HG03378 (cell line): ENCODE data around the gene SMOC1.

ENCODE experiments used
- ATAC-seq: cut with Tn5 transposase; IDR thresholded peaks from one replicate; pipeline ENCODE4 v1.9.1; 2021; ENCODE audit warnings: mild to moderate bottlenecking, moderate library complexity; ENCODE audit not compliant: unreplicated experiment

Gene SMOC1

DNA sequence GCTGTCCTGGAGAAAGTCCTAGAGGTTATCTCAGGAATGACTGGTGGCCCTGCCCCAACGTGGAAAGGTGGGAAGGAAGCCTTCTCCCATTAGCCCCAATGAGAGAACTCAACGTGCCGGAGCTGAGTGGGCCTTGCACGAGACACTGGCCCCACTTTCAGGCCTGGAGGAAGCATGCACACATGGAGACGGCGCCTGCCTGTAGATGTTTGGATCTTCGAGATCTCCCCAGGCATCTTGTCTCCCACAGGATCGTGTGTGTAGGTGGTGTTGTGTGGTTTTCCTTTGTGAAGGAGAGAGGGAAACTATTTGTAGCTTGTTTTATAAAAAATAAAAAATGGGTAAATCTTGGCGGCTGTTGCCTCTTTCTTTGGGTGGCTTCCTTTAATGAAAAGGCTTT is 152.8 kb downstream of the SMOC1 start:
- ATAC-seq: no peak

GRCh38 chr14:70032447-70032846 is 153.2 kb downstream of the SMOC1 start:
- no peak for ATAC-seq

GRCh38 chr14:70033116-70033515 is 153.9 kb downstream of the SMOC1 start:
- no peak for ATAC-seq

DNA sequence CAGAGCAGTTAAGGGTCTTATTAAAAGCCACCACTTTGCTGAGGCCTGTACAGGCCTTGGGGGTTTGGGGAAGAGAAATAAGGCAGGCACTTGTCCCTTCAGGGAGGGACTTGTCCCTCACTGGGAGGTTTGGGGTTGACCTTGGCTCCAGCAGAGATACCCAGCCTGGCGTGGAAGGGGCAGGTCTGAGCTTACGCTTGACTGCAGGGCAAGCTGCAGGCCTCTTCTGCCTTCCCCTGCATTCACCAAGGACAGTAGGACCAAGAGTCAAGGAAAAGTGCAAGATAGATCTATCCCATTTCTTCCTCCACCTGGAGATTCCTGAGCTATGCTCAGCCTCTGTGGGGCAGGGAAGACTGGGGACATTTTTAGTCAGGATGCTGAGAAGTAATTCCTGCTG is 154.3 kb downstream of the SMOC1 start:
- ATAC-seq: no peak

GRCh38 chr14:70034257-70034656 is 155.0 kb downstream of the SMOC1 start:
- no peak for ATAC-seq

DNA sequence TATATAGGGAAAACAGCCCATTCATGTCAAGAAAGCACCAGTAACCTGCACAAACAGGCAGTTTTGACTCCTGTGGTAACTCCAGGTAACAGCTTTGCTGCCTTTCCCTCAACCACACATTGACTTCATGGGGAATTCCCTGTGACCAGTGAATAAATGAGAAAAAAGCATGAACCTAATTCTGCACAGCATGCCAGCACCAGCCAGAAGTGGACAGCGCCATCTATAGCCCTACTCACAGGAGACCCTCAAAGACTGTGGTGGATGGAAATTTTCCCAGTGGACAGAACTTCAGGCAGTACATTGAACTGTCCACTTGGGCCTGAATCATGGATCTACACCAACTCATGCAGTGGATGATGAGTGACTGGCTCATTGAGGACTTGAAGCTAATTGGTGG is 157.4 kb downstream of the SMOC1 start:
- ATAC-seq: no peak

DNA sequence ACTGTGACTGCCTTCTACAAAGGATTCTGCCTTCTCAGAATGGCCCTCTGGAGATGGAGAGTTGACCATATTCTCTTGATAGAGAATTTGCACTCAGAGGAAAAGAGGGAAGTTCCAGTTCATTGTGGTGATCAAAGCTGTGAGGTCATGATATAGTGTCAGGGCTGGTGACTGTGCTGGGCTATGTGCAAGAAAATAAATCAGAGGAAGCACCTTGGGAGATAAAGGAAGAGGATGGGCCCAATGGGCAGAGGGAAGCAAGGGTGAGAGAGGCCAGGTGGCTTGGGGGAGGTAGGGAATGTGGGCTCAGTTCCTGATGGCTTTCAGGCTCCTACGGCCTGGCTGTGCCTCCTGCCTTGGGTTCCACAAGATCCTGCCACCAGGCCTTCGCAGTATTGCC is 163.8 kb downstream of the SMOC1 start:
- no peak for ATAC-seq

- no peak for ATAC-seq
These were observed 166.1 kb downstream of the SMOC1 start for GRCh38 chr14:70045310-70045709.

DNA sequence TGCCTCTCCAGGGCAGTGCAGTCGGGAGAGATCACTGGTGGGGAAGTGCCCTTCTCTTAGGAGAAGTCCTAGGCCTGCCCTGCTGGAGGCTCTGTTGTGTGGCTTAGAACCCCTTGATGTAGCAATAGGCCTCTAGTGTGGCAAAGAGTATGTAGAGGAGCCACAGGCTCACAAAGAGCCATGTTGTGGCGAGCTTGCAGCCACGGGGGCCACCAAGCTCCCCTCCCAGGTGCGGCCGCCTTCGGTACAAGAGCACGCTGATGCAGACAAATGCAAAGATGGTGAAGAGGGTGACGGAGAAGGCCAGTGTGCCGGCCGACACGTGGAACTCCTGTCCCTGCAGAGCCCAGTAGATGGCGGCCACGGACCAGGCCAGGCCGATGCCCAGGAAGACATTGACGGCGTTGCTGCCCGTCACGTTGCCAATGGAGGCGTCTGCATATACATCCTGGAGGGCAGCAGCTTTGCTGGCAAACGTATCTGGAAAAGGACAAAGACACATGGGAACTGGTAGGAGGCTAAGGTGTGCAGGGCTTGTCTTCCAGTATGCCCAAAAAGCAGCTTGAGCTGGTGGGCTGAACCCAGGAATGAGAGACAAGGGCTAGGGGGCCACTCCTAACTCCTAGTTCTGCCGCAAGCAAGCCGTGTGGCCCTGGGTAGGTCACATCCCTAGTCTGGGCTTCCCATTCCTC is 166.8 kb downstream of the SMOC1 start:
- no peak for ATAC-seq

DNA sequence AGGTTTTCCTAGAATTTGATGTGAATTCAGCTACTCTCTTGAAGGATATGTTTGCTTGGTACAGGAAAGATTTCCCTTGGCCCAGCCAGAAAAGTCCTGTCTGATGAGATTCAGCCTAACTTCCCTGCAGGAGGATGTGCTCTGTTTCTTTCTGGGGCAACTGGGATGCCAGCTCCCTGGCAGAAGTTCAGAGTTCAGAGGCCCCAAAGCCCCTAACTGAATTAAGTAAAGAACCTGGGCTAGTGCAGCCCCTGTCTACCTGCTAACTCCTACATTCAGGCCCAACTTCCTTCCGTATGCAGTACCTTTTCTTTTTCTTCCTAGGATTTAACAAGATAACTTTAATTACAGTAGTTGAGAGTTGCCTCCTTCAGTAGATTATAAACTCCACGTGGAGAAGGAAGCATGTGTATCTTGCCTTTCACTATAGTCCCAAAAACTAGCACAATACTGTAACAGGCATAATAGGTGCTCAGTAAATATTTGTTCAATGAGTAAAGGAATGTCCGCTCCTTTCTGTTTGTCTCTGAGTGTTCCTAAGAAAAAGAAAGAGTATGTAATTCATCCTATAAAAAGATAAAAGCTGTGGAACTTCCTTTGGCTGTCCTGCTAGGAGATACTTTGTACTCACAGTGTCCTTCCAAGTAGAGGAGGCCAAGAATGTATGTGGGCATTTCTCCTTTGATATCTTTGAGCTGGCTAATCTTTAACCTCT is 168.5 kb downstream of the SMOC1 start:
- ATAC-seq: no peak

- ATAC-seq: no peak
These were observed 169.1 kb downstream of the SMOC1 start for GRCh38 chr14:70048313-70048654.

DNA sequence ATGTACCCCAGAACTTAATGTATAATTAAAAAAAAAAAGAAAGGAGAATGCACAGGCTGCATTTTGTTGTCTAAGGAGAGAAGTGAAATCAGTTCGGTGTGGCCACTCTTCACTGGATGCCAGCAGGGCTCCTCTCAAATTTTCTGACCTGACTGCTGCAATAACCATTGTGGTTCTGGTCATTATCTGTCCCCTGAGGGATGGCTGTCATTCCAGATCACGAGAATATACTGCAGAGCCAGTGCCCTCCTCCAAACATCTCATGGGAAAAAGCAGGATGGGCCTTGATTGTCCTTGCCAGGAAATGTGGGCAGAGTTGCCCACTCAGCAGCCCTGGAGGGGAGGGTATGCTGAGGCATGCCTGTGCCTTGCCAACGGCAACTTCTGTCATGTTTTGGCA is 170.4 kb downstream of the SMOC1 start:
- ATAC-seq: no peak

GRCh38 chr14:70050136-70050535 is 170.9 kb downstream of the SMOC1 start:
- no peak for ATAC-seq

GRCh38 chr14:70052990-70053389 is 173.8 kb downstream of the SMOC1 start:
- no peak for ATAC-seq

DNA sequence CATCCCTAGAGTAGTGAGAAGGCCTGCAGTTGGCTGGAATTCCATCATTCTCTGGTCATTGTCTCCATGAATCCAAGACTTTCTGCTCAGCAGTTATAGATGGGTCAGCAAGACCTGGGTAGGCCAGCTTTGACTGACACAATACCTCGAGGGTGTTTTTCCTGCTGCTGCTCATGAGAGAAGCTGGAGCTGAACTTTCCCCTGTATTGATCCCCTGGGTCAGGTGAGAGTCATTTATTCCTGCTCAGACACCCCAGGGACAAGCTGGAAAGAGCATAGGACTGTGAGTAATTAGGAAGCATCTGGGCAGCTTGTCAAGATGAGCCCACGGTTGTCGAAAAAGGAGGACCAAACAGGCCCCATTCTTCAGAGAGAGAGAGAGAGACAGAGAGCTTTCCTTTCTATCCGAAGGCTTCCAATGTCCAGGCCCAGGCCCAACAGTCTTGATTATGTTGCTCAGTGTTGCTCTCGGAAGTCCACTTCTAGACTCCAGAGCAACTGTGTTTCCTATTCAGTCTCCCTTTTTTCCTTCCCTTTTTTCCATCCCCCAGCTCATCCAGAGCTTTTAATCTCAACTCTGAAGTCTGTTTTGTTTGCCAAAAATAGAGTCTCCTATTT is 178.4 kb downstream of the SMOC1 start:
- ATAC-seq: no peak

GRCh38 chr14:70059545-70059944 is 180.3 kb downstream of the SMOC1 start:
- ATAC-seq: no peak

- no peak for ATAC-seq
These were observed 181.9 kb downstream of the SMOC1 start for GRCh38 chr14:70061108-70061507.

DNA sequence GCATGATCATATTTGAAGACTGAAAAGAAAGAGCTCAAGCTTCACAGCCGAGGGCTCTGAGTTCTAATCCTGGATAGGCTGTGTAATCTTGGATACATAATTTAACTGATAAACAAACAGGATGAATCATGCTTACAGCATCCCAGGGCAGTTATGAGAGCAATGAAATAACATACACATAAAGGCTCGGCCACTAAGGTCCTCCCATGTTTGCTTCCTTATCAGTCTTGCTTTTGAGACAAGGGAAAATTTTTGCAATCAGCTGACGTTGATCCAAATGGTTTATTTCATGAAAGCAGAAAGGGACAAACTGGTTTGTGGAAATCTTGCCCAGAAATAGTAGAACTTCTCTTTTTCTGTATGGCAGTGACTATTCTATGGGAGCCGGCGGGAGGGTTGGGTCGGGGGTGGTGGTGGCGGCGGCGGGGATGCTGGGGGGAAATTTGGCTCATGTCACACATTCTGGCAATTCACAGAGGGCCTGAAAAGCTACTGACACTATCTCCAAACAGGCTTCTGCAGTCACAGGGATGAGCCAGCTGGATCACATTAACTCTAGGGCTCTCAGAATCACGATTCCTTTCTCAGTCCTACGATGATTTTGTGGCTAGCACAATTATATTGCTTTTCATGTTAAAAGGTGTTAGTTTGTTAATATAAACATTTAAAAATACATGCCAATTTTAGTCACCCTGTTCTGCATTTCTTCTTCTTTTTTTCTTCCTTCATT is 185.1 kb downstream of the SMOC1 start:
- ATAC-seq: no peak

GRCh38 chr14:70067810-70068209 is 188.6 kb downstream of the SMOC1 start:
- ATAC-seq: no peak

DNA sequence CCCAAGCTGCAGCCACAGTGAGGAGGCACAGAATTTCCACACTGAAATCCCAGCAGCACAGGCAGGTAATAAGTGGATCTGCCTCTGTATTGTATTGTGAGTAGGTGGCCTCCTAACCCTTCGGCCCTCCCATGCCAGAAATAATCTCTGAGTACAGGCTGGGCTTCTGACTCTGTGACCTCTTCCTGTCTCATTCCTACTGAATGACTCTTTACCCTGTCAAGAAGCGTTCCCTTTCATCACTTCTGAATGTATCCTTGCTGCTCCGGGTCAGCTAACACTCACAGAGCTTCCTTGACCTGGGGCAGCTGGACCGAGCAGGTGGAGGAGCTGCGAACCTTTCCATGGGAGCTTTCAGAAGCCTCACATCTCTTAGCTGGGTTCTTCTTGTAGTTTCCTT is 190.0 kb downstream of the SMOC1 start:
- ATAC-seq: no peak

DNA sequence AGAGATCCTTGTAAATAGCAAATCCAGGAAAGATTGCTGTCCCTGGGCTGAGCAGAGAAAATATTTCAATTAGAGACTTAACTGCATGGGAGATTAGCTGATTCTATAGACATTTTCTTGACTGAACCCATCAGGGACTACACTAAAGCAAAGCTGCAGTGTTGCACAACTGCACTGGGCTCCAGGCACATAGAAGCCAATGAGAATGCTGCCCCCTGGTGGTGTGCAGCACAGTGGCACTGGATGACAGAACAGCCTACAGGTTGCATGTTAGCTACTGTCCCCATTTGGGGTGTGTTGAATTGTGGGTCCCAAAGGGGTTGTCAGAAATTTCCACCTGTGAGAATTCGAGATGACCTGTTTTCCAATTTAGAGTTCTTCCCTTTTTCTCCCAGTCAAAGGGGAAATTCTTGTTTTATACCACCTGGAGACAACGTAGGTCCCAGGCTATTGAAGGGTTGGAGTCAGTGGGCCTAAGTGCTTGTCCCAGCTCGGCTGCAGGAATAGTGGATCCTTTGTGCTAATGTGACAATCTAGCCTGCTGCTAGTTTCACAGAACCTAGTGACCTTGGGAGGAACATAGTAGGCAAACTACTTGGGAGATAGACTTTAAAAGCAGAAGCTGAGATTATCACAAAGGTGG is 194.8 kb downstream of the SMOC1 start:
- no peak for ATAC-seq
